Vagina (tissue), 2 donors: Measurements from ENCODE around the gene EIF4E1B. TPM values are rescaled to one million over a fixed set of nuclear protein-coding genes. Genes with fewer than 3 reads are reported as not detected.

Experiments
- DNase-seq, 2 donors: peaks; one replicate each; pipeline ENCODE4 v3.0.0-alpha.2; 2017; ENCODE audit errors: extremely low spot score in 2 of 2
- H3K27ac ChIP-seq: fragments of 200-600 bp; sonication (generic); one replicate; pipeline ENCODE4 v1.5.1; 2019
- H3K27me3 ChIP-seq: fragments of 200-600 bp; sonication (generic); one replicate; pipeline ENCODE4 v1.5.1; 2019
- H3K36me3 ChIP-seq, 2 donors: fragments of 200-600 bp; sonication (generic); one replicate each; pipeline ENCODE4 v1.5.1; 2017 to 2019
- H3K4me1 ChIP-seq: fragments of 200-600 bp; sonication (generic); one replicate; pipeline ENCODE4 v1.5.1; 2019
- H3K4me3 ChIP-seq, 2 donors: fragments of 200-600 bp; sonication (generic); 1 replicate in 1 of 2; 2 replicates in 1 of 2; pipeline ENCODE4 v1.5.1; 2016 to 2019
- H3K9me3 ChIP-seq: fragments of 200-600 bp; sonication (generic); one replicate; pipeline ENCODE4 v1.5.1; 2019
- POLR2A ChIP-seq, 2 donors: fragments of 450-650 bp; IDR thresholded peaks; one replicate each; pipeline ENCODE4 v1.6.1; 2017; ENCODE audit warnings: antibody characterized with exemption in 2 of 2, mild to moderate bottlenecking in 2 of 2, moderate library complexity in 2 of 2
- POLR2AphosphoS5 ChIP-seq, 2 donors: sonication (generic); formaldehyde crosslinking; IDR thresholded peaks; one replicate each; pipeline ENCODE4 v1.9.0; 2017; ENCODE audit warnings: antibody characterized with exemption in 2 of 2, mild to moderate bottlenecking in 2 of 2, low read depth in 1 of 2; ENCODE audit not compliant: insufficient read depth in 1 of 2
- intact Hi-C: fragments of 100-400 bp; cut with DNase I; formaldehyde crosslinking; loops from one replicate; pipeline ENCODE4 v1.15.1; 2023
- total RNA-seq: library from RNA; depleted of rRNA; stranded (reverse); fragments of >200 nt; gene quantifications from one replicate; pipeline ENCODE4 v1.2.3, GENCODE V29; 2016
- TF ChIP-seq, protein P1 (sequence below), 3 experiments: fragments of 450-650 bp in 2 of 3; fragments of 200-600 bp in 1 of 3; sonication (generic) in 1 of 3; IDR thresholded peaks; one replicate each; pipeline ENCODE4 v1.5.1; 2017 to 2019; ENCODE audit warnings: antibody characterized with exemption in 3 of 3, mild to moderate bottlenecking in 2 of 3, moderate library complexity in 2 of 3

EIF4E1B gene
- total RNA-seq, 1 donor from 2014 or later = not detected

DNA sequence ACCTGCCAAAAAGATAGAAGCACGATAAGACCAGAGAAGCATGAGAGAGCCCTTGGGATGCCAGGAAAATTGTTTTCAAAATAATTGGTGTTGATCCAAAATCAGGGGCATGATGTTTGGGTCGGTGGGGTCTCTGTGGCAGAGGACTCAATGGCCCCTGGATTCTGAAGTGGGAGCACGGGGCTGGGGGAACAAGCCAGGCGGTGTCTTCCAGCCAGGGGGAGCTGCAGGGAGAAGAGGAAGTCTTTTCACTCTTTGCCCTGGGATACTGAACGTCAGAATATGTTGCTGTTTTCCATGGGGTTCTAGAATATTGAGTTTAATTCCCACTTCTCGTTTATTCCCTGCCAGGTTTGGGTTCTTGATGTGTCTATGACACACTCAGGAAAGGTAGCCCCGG, 37.2 kb downstream of the EIF4E1B start:
- Histone ChIP-seq H3K4me3 (no peak overlapping the region), H3K36me3 (no peaks in the 10 kb centered on the region), H3K27me3 (no peaks in the 10 kb centered on the region), H3K4me1 (no peaks in the 10 kb centered on the region), H3K9me3 (no peaks in the 10 kb centered on the region), H3K27ac (no peak overlapping the region)
- intact Hi-C loops = no loop called here
- no peak for TF ChIP-seq POLR2AphosphoS5 (IDR thresholded peaks at IDR 0.05; ENCODE audit: insufficient read depth in 1 of 2, low read depth in 1 of 2)
- TF ChIP-seq, protein P1, sequence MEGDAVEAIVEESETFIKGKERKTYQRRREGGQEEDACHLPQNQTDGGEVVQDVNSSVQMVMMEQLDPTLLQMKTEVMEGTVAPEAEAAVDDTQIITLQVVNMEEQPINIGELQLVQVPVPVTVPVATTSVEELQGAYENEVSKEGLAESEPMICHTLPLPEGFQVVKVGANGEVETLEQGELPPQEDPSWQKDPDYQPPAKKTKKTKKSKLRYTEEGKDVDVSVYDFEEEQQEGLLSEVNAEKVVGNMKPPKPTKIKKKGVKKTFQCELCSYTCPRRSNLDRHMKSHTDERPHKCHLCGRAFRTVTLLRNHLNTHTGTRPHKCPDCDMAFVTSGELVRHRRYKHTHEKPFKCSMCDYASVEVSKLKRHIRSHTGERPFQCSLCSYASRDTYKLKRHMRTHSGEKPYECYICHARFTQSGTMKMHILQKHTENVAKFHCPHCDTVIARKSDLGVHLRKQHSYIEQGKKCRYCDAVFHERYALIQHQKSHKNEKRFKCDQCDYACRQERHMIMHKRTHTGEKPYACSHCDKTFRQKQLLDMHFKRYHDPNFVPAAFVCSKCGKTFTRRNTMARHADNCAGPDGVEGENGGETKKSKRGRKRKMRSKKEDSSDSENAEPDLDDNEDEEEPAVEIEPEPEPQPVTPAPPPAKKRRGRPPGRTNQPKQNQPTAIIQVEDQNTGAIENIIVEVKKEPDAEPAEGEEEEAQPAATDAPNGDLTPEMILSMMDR (IDR thresholded peaks at IDR 0.05) = no peak
- no peak for TF ChIP-seq POLR2A (IDR thresholded peaks at IDR 0.05)
- DNase-seq = no peak

DNA sequence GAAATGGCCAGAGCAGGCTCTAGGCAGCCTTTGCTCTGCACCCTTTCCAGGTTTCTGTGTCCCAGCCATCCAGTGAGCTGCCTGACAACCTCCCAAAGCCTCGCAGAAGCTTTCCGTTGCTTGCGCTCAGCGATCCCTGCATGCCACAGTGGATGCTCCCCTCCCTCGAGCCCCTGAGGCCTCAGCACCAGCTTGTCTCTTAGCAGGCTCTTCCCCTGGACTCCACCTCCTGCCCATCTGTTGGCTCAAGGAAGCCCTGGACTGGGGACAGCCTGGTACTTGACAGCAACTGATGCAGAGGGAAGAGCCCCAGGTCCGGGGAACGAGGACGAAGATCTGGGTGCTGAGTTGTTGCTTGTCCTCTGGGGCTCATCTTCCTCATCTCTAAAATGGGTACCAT, 40.0 kb downstream of the EIF4E1B start:
- Histone ChIP-seq H3K27ac (no peak overlapping the region), H3K27me3 (no peaks in the 10 kb centered on the region), H3K4me3 (no peak overlapping the region), H3K36me3 (no peaks in the 10 kb centered on the region), H3K9me3 (no peaks in the 10 kb centered on the region), H3K4me1 (no peaks in the 10 kb centered on the region)
- TF ChIP-seq POLR2A (IDR thresholded peaks at IDR 0.05) = no peak
- intact Hi-C loops = no loop called here
- DNase-seq = no peak

DNA sequence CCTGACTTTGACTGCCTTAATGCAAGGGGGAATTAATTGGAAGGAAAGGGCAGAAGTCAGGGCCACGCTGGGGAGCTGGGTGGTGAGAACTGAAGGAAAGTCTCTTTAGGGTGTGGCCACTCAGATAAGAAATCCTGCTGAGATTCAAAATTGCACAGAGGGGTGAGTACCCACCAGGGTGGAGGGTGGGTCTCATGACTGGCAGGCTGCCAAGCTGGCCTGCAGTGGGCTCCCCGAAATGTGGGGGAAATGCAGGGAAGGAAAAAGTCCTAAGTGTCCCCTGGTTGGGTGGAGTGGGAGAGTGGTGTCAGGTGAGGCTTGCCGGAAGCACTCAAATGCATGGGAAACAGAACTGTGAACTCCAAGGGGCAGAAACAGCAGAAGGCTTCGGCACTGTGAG, 40.9 kb downstream of the EIF4E1B start:
- Histone ChIP-seq H3K9me3 (no peaks in the 10 kb centered on the region), H3K4me3 (no peak overlapping the region), H3K27me3 (no peaks in the 10 kb centered on the region), H3K4me1 (no peaks in the 10 kb centered on the region), H3K36me3 (no peaks in the 10 kb centered on the region), H3K27ac (no peak overlapping the region)
- intact Hi-C loops = no loop called here
- TF ChIP-seq POLR2A (IDR thresholded peaks at IDR 0.05) = no peak
- TF ChIP-seq, protein P1 (IDR thresholded peaks at IDR 0.05) = no peak
- no peak for TF ChIP-seq POLR2AphosphoS5 (IDR thresholded peaks at IDR 0.05; ENCODE audit: insufficient read depth in 1 of 2, low read depth in 1 of 2)
- DNase-seq = no peak

DNA sequence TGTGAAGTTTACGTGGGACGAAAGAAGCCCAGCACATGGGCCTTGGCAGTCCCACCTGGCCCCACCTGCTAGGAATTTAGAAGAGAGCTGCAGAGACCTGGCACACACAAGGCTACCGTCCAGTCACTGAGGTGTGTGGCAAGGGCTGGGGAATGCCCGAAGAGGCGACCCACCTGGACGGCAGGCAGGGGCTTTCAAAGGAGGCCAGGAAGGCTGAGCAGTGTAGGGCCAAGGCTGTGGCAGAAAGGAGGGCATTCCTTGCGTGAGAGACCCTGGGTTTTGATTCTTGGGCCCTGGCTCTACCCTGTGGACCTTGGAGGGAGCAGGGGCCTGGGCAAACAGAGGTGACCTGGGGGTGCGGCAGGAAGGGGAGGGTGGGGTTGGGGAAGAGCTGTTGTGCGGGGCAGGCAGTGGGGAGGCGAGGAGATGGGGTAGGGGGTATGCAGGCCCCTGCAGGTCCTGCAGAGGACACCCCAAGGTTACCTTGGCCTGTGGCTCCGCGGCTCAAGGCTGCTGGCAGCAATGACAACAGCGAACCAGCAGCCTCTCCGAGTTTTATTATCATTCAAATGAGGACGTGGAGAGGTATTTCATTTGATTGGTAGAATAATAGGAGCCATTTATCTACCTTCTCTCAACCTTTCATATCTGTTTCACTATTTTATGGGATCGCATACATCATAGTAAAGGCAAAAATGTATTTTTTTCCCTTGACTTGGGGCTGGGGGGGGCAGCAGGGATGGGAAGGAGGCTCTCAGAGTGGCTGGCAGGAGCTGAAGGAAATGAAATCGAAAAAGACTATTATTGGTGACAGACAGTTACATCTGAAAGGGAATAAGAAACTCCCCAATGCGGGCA, 41.6 kb downstream of the EIF4E1B start:
- H3K27me3 ChIP-seq = no peaks in the 10 kb centered on the region
- no peaks in the 10 kb centered on the region for H3K36me3 ChIP-seq
- H3K4me1 ChIP-seq = no peaks in the 10 kb centered on the region
- no peak for DNase-seq
- no peaks in the 10 kb centered on the region for H3K9me3 ChIP-seq
- TF ChIP-seq POLR2A (IDR thresholded peaks at IDR 0.05) (no peak), POLR2AphosphoS5 (IDR thresholded peaks at IDR 0.05; ENCODE audit: insufficient read depth in 1 of 2, low read depth in 1 of 2) (no peak)
- TF ChIP-seq, protein P1 (IDR thresholded peaks at IDR 0.05) = no peak
- no peak overlapping the region for H3K27ac ChIP-seq
- no peak overlapping the region for H3K4me3 ChIP-seq
- intact Hi-C loops = no loop called here

- DNase-seq = no peak
- no peaks in the 10 kb centered on the region for H3K4me1 ChIP-seq
- intact Hi-C loops = no loop called here
- no peak overlapping the region for H3K27ac ChIP-seq
- H3K36me3 ChIP-seq = no peaks in the 10 kb centered on the region
- H3K27me3 ChIP-seq = no peaks in the 10 kb centered on the region
- TF ChIP-seq POLR2AphosphoS5 (IDR thresholded peaks at IDR 0.05; ENCODE audit: insufficient read depth in 1 of 2, low read depth in 1 of 2) (no peak), POLR2A (IDR thresholded peaks at IDR 0.05) (no peak)
- TF ChIP-seq, protein P1 (IDR thresholded peaks at IDR 0.05) = no peak
- no peak overlapping the region for H3K4me3 ChIP-seq
- H3K9me3 ChIP-seq = no peaks in the 10 kb centered on the region
These were observed 43.4 kb downstream of the EIF4E1B start for GRCh38 chr5:176673651-176674583.
